Natural killer cell (primary cell): ENCODE measurements around the gene QRFPR. TPM values are rescaled to one million over a fixed set of nuclear protein-coding genes. Genes with fewer than 3 reads are reported as not detected.

ENCODE experiments used
- ATAC-seq, 3 donors: fragments of 150-1000 bp in 2 of 3; fragments of 200-7000 bp in 1 of 3; cut with Tn5 transposase; 1 replicate in 1 of 3; 2 replicates in 2 of 3; pipeline ENCODE4 v1.10.0; 2021; ENCODE audit warnings: mild to moderate bottlenecking in 2 of 3, moderate library complexity in 2 of 3
- DNase-seq, 2 donors: peaks; one replicate each; pipeline versions ENCODE4 v3.0.0 to v3.0.0-alpha.2; 2013 to 2021; ENCODE audit warnings: mixed read lengths in 1 of 2
- H3K27ac ChIP-seq: one replicate; pipeline ENCODE4 v1.5.1; 2013; ENCODE audit warnings: mild to moderate bottlenecking, low read length
- H3K27me3 ChIP-seq: one replicate; pipeline ENCODE4 v1.6.1; 2013; ENCODE audit warnings: low read length; ENCODE audit not compliant: control insufficient read depth, insufficient read depth
- H3K36me3 ChIP-seq: one replicate; pipeline ENCODE4 v1.6.1; 2013; ENCODE audit warnings: low read length; ENCODE audit not compliant: control insufficient read depth, insufficient read depth
- H3K4me1 ChIP-seq: one replicate; pipeline ENCODE4 v1.6.1; 2013; ENCODE audit warnings: low read length; ENCODE audit not compliant: control insufficient read depth, insufficient read depth
- H3K4me3 ChIP-seq: one replicate; pipeline ENCODE4 v1.5.1; 2013; ENCODE audit warnings: low read length
- H3K9me3 ChIP-seq: one replicate; pipeline ENCODE4 v1.6.1; 2013; ENCODE audit warnings: low read length; ENCODE audit not compliant: control insufficient read depth, insufficient read depth
- H3K27ac Mint-ChIP-seq, 2 donors: one replicate each; pipeline ENCODE4 v1.8.0; 2022; ENCODE audit warnings: mild to moderate bottlenecking in 2 of 2, mixed read lengths in 2 of 2, moderate library complexity in 1 of 2
- H3K27me3 Mint-ChIP-seq, 2 donors: one replicate each; pipeline ENCODE4 v1.8.0; 2022; ENCODE audit warnings: low read depth in 2 of 2, mixed read lengths in 2 of 2
- H3K36me3 Mint-ChIP-seq: one replicate; pipeline ENCODE4 v1.8.0; 2022; ENCODE audit warnings: mixed read lengths
- H3K4me1 Mint-ChIP-seq, 2 donors: one replicate each; pipeline ENCODE4 v1.8.0; 2022; ENCODE audit warnings: mixed read lengths in 2 of 2
- H3K4me3 Mint-ChIP-seq: one replicate; pipeline ENCODE4 v1.8.0; 2022; ENCODE audit warnings: mild to moderate bottlenecking, moderate library complexity, mixed read lengths
- H3K9me3 Mint-ChIP-seq, 2 donors: one replicate each; pipeline ENCODE4 v1.8.0; 2022; ENCODE audit warnings: mixed read lengths in 2 of 2
- CTCF ChIP-seq: fragments of 200-600 bp; IDR thresholded peaks from one replicate; pipeline ENCODE4 v1.8.0; 2022; ENCODE audit warnings: antibody characterized with exemption
- WGBS: methylation state at CpG from one replicate; pipeline ENCODE4 v1.1.7; 2013; ENCODE audit warnings: missing lambda C conversion rate; ENCODE audit not compliant: insufficient coverage; 5-methylcytosine and 5-hydroxymethylcytosine counted together
- intact Hi-C: fragments of 100-400 bp; cut with micrococcal nuclease; formaldehyde crosslinking; loops from one replicate; pipeline ENCODE4 v1.14.2; 2022
- total RNA-seq, 4 donors: library from RNA; stranded (reverse); fragments of 120-200 nt in 1 of 4; gene quantifications; one replicate each; pipeline versions ENCODE4 v1.2.3 to v1.2.4, GENCODE V29; 2013 to 2022

The QRFPR gene
- total RNA-seq, 3 donors from 2014 or later (not counting 1 experiment from before 2014, with no cell fraction given) = not detected

GRCh38 chr4:121308328-121308663 lies 72.5 kb downstream of the QRFPR start:
- Mint-ChIP-seq H3K4me1 (peaks cover 0 to 10% of the 10 kb centered on the region in 2 donors), H3K27me3 (peaks cover 0 to 15% of the 10 kb centered on the region in 2 donors), H3K27ac (no peak overlapping the region), H3K4me3 (no peak overlapping the region), H3K36me3 (no peaks in the 10 kb centered on the region), H3K9me3 (no peaks in the 10 kb centered on the region)
- no peak overlapping the region for H3K4me3 ChIP-seq
- 0% methylated on average over 1 of the region's 1 CpG for WGBS
- no peaks in the 10 kb centered on the region for H3K4me1 ChIP-seq
- TF ChIP-seq CTCF = no peak
- intact Hi-C loops = loop anchor here (5.0 kb wide), 1 partner anchor 1151 kb away; no protein-coding TSS in a partner anchor
- ATAC-seq (no peak), DNase-seq (no peak)
- H3K27me3 ChIP-seq = no peaks in the 10 kb centered on the region
- no peaks in the 10 kb centered on the region for H3K9me3 ChIP-seq
- no peak overlapping the region for H3K27ac ChIP-seq
- no peaks in the 10 kb centered on the region for H3K36me3 ChIP-seq

- H3K9me3 Mint-ChIP-seq = no peaks in the 10 kb centered on the region
- Histone ChIP-seq H3K27me3 (no peaks in the 10 kb centered on the region), H3K27ac (no peak overlapping the region), H3K4me3 (no peak overlapping the region), H3K36me3 (no peaks in the 10 kb centered on the region), H3K4me1 (no peaks in the 10 kb centered on the region), H3K9me3 (no peaks in the 10 kb centered on the region)
- H3K36me3 Mint-ChIP-seq = no peaks in the 10 kb centered on the region
- H3K27ac Mint-ChIP-seq = no peak overlapping the region
- 4% methylated on average over 5 of the region's 5 CpGs for WGBS
- H3K4me3 Mint-ChIP-seq = no peak overlapping the region
- DNase-seq (peak; percentile 24 to 82), ATAC-seq (peak; percentile 63 to 74 (median 68))
- peaks cover under 1 to 15% of the 10 kb centered on the region in 2 donors for H3K27me3 Mint-ChIP-seq
- TF ChIP-seq CTCF = peak; percentile 88
- intact Hi-C loops = loop anchor here (1.0 to 5.0 kb wide), 3 partner anchors 115 to 1237 kb away; no protein-coding TSS in a partner anchor
- H3K4me1 Mint-ChIP-seq = peaks cover 0 to 10% of the 10 kb centered on the region in 2 donors
Observed at GRCh38 chr4:121307445-121308327, 73.1 kb downstream of the QRFPR start.

GRCh38 chr4:121306931-121307330 lies 73.9 kb downstream of the QRFPR start:
- H3K9me3 ChIP-seq = no peaks in the 10 kb centered on the region
- Mint-ChIP-seq H3K4me1 (peaks cover 0 to 10% of the 10 kb centered on the region in 2 donors), H3K36me3 (no peaks in the 10 kb centered on the region), H3K27ac (no peak overlapping the region), H3K27me3 (peaks cover 4 to 20% of the 10 kb centered on the region in 2 donors), H3K9me3 (no peaks in the 10 kb centered on the region), H3K4me3 (no peak overlapping the region)
- no peak for DNase-seq
- H3K4me1 ChIP-seq = no peaks in the 10 kb centered on the region
- 50% methylated on average over 1 of the region's 1 CpG for WGBS
- no peak for ATAC-seq
- TF ChIP-seq CTCF = no peak
- H3K27me3 ChIP-seq = no peaks in the 10 kb centered on the region
- intact Hi-C loops = loop anchor here (1.0 to 5.0 kb wide), 3 partner anchors 115 to 1236 kb away; no protein-coding TSS in a partner anchor
- no peaks in the 10 kb centered on the region for H3K36me3 ChIP-seq
- H3K4me3 ChIP-seq = no peak overlapping the region
- no peak overlapping the region for H3K27ac ChIP-seq
